AG04449 (cell line): ENCODE measurements around the gene GDAP2.

Experiments
- CTCF ChIA-PET: fragments of 350-600 bp; formaldehyde crosslinking; extraction: SDS; loops from one replicate; lab custom pipeline; 2021; ENCODE audit warnings: antibody characterized with exemption; lab: Yijun Ruan, JAX
- POLR2A ChIA-PET: fragments of 400-600, 350-600 bp; formaldehyde crosslinking; extraction: SDS; loops from one replicate; lab custom pipeline; 2020; ENCODE audit warnings: antibody characterized with exemption, inconsistent platforms; lab: Yijun Ruan, JAX
- DNase-seq: peaks from one replicate; pipeline ENCODE4 v3.0.0-alpha.2; 2010; ENCODE audit warnings: low read depth, low spot score
- H3K4me3 ChIP-seq: 2 replicates; pipeline ENCODE4 v1.5.1; 2011; ENCODE audit warnings: low read depth, mild to moderate bottlenecking, control low read depth, low read length
- CTCF ChIP-seq: IDR thresholded peaks from one replicate; pipeline ENCODE4 v1.5.1; 2011; ENCODE audit warnings: mild to moderate bottlenecking, moderate library complexity, low read length, control low read depth, inconsistent platforms; ENCODE audit not compliant: insufficient read depth; ENCODE audit errors: missing control alignments

The GDAP2 gene

GRCh38 chr1:117895482-117896114 is 33.8 kb downstream of the GDAP2 start:
- peak; percentile 71 for DNase-seq
- ChIA-PET POLR2A (no interaction called here), CTCF (interaction anchor here (0.7 to 7.9 kb wide), 41 partner anchors 9 to 830 kb away, joined by 3 to 161 read pairs (median 4); no protein-coding TSS in a partner anchor)
- TF ChIP-seq CTCF, result peak; percentile 64
- no peak overlapping the region for H3K4me3 ChIP-seq

DNA sequence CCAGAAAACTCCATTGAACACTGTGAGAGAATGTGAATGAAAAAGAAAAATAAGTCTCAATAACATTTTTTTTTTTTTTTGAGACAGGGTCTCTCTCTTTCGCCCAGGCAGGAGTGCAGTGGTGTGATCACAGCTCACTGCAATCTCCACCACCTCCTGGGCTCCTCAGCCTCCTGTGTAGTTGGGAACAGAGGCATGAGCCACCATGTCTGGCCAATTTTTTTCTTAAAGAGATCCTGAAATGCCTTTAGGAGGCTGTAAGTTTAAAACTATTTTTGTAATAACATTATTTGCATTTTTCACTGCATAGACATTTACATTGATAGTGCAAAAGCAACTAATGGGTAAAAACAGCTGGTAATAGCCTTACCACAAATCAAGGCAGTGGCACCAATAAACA is 35.3 kb downstream of the GDAP2 start:
- no peak overlapping the region for H3K4me3 ChIP-seq
- CTCF ChIA-PET, result interaction anchor here (1.2 to 7.9 kb wide), 10 partner anchors 10 to 384 kb away, joined by 4 to 161 read pairs (median 41); no protein-coding TSS in a partner anchor
- peak; percentile 31 for DNase-seq
- no peak for TF ChIP-seq CTCF
- POLR2A ChIA-PET, result no interaction called here

- CTCF ChIA-PET, result interaction anchor here (5.4 to 7.9 kb wide), 4 partner anchors 78 to 382 kb away, joined by 38 to 161 read pairs (median 90); no protein-coding TSS in a partner anchor
- POLR2A ChIA-PET, result no interaction called here
- no peak overlapping the region for H3K4me3 ChIP-seq
- no peak for TF ChIP-seq CTCF
- no peak for DNase-seq
Observed at GRCh38 chr1:117892512-117892911, 36.9 kb downstream of the GDAP2 start.

GRCh38 chr1:117890452-117890851 is 39.0 kb downstream of the GDAP2 start:
- TF ChIP-seq CTCF, result no peak
- CTCF ChIA-PET, result no interaction called here
- POLR2A ChIA-PET, result no interaction called here
- no peak overlapping the region for H3K4me3 ChIP-seq
- DNase-seq, result no peak

DNA sequence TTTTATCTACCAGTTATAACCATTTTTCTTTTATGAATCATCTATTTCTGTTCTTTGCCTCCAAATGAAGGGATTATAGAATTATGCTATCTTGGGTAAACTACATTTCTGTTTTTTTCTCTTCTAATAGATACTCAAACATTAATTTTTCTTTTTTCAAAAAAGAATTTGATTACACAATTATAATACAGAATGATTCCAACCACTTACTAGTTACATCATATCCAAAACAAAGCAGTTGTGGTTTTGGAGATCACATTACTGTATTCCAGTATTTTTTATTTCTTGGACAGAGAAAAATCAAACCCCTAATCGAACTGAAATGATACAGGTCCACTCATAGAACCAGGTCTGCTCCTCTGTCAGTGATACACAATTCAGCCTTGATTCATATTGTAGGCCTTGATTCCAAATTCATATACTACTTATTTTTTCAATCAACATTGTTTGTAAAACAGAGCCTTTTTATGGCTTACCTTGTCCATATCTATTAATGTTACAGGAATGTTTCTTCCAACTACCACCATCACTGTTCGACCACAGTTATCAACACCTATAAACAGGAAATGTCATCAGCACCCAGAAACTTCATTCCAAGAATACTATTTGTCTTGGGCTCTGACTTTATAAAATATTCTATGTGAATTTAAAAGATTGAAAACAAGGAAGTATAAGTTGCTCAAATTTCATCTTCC is 43.2 kb downstream of the GDAP2 start:
- H3K4me3 ChIP-seq, result no peak overlapping the region
- CTCF ChIA-PET, result interaction anchor here (0.8 to 2.5 kb wide), 4 partner anchors 9 to 377 kb away, joined by 3 to 9 read pairs (median 3); no protein-coding TSS in a partner anchor
- no peak for DNase-seq
- POLR2A ChIA-PET, result no interaction called here
- TF ChIP-seq CTCF, result no peak

- no peak overlapping the region for H3K4me3 ChIP-seq
- POLR2A ChIA-PET, result no interaction called here
- CTCF ChIA-PET, result interaction anchor here (0.9 to 2.7 kb wide), 3 partner anchors 12 to 375 kb away, joined by 3 to 11 read pairs (median 9); no protein-coding TSS in a partner anchor
- no peak for TF ChIP-seq CTCF
- DNase-seq, result no peak
Observed at GRCh38 chr1:117883616-117884015, 45.8 kb downstream of the GDAP2 start.
